GM19351 (cell line): ENCODE data around the gene THADA.

ENCODE experiments used
- ATAC-seq: cut with Tn5 transposase; IDR thresholded peaks from one replicate; pipeline ENCODE4 v1.9.1; 2021; ENCODE audit warnings: mild to moderate bottlenecking, moderate library complexity; ENCODE audit not compliant: unreplicated experiment

THADA gene

DNA sequence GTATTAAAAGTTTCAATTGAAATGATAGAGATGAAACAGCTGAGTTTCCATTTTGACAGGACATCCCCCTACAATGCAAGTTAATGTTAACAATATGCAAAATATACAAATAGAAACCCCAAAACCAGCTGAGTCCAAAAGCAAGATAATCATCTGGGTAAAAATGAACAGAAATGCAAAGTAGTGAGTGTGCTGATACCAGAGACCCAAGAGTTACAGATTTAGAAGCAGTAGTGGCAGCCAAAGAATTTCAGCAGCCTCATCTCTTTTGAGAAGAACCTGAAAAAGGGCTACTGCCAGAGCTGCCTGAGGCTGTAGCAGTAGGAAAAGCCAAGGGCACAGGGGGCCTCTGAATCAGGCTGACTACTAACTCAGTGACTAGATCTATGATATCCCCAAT is 82.6 kb downstream of the THADA start:
- ATAC-seq: peak; percentile 67

DNA sequence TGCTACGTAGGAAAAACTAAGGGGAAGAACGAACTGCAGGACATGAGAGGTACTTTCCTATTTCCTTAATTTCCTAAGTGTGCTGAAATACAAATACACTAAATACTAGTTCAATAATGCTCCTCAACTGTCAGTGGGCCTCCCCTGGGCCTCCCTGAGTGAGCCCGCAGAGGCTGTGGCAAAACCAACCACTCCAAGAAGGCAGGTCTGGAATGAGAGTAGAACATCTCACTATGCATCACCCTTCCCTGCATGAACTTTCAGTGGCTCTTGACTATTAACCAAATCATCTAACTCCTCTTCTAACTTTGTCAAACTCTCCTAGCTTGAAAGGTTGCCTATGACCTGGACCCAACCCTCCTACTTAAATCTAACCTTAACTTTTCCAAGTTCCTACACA is 84.6 kb downstream of the THADA start:
- ATAC-seq: no peak

DNA sequence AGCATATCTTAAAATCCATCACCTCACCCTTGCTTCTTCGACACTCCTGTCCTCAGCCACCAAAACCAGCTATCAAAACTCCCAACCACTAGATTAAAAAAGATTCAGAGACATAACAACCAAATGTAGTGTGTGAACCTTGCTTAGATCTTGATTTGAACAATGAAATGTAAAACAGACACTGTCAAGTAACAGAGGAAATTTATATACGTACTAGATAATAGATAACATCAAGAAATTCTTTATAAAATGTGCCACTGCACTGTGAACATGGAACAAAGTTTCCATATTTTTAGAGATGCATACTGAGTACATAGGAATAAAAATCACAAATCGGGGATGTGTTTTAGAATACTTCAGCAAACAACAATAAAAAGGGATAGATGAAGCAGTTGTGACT is 86.0 kb downstream of the THADA start:
- ATAC-seq: no peak

DNA sequence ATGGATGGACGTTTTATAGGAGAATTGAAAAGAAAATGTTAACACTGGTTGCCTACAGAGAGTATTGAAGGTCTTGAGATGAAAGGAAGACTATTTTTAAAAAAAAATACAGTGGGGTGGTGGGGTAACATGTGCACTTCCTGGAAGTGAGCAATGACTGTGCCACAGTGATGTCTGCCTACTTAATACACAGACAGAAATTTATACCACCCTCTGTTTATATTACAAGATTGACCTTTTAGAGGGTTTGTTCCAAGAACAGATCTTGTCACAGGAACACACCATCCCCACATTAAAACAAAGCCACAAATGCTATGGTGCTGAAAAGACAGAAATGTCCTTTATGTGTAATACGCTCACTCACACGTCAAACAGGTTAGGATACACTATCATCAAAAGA is 87.6 kb downstream of the THADA start:
- ATAC-seq: no peak

DNA sequence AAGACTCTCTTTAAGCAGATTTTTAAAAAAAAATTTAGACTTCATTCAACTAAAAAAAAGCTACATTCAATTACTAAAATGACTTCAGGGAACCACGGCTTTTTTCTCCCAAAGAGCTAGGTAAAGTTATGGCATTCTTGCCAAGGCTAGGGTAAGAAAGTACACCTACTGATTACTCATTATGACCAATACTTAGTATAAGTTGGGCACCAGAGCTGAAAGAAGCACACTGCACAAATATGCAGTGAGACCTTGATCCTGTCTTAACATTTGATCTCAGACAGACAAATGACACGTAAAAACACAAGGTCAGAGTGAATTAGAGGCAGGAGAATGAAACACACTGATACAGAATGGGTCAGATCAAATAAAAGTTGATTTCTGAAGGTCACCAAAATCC is 88.7 kb downstream of the THADA start:
- ATAC-seq: no peak

DNA sequence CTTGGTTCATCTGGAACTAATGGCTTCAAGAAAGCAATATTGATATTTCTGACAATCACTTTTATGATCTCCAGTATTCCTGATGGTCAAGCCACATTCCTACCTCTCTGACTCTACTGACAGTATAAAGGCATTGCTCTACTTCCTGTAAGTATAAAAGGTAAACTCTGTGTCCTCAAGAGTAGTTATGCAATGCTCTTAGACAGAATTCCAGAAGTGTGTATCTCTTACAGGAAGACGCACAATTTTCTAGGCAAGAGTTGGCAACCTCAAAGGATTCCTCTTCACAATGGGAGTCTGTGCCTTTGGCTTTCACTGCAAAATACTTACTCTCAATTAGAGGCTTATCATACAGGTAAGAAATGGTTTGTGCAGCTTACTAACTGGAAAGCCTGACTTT is 100.1 kb downstream of the THADA start:
- no peak for ATAC-seq

DNA sequence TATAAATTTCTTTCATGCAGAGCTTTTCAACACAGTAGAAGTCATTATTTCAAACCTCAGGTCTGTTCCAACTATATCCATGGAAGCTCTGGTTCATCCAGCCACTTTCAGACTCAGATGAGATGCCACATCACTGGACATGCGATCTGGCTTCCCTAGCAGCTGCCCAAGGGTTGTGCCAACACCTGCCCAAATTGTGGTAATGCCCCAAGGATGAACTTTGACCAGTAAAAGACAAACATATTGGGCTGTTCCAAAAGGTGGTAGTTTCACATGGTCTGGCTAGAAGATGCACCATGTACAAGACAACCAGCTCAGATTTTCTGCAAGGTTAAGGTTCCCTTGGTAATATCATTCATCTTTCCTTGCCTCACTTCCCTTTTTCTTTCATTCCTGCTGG is 101.9 kb downstream of the THADA start:
- ATAC-seq: no peak

DNA sequence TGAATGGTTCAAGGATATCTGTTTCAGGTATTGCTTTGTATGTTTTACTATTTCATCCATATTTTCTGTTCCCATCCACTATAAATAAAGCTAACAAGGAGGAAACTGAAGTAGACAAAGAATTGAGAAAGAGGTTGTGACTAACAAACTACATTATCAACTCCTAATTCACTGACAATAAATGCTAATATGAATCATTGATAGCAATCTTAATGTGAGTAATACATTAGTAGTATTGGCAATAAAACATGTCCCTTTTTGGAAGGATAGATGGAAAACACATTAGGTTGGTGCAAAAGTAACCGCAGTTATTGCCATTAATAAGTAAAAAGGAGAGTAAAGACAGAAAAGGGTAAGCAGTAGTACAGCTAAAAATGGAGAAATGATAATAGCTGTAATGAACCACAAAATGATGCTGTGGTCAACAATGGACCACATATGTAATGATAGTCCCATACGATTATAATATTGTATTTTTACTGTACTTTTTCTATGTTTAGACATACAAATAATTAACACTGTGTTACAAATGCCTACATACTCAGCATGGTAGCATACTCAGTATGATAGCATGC is 104.7 kb downstream of the THADA start:
- ATAC-seq: no peak

DNA sequence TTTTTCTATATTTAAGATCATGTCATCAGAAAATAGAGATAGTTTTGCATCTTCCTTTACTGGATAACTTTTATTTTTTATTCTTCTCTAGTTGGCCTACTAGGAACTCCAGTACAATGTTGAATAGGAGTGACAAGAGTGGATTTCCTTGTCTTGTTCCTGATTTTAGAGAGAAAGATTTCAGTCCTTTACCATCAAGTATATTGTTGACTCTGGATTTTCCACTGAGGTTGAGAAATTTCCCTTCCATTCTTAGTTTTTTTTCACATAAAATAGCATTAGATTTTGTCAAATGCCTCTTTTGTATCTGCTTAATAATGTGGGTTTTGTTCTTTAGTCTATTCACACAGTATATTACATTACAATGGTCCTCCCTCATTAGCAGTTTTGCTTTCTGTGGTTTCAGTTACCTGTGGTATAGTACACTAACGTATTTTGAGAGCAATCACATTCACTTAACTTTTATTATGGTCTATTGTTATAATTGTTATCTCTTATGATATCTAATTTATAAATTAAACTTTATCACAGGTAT is 105.5 kb downstream of the THADA start:
- no peak for ATAC-seq

DNA sequence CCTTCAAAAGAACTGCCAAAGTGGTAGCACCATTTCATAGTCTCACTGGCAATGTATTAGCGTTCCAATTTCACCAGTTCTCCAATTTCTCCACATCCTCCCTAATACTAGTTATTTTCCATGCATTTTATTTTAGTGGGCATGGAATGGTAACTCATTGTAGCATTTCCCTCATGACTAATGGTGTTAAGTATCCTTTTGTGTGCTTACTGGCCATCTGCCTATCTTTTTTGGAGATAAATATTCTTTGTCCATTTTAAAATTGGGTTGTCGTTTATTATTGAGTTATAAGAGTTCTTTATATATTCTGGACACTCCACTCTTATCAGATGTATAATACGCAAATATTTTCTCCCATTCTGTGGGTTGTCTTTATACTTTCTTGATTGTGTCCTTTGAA is 107.1 kb downstream of the THADA start:
- ATAC-seq: no peak

DNA sequence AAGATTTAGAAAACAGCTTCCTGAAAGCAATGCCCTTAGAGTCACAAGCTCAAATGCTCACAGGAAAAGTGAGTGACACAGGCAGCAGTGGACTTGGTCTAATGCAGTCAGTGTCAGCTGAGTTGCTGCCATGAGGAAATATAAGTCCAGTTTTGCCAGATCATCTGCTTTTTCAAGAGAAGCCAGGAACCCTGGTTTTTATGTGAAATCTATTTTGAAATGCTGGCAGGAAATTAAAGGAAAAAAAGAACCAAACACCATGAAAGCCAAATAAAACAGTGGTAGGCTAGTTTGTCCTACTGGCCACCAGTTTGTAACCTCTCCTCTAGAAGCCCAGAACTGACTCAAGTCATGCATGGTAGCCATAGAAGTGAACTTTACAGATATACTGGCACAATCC is 109.2 kb downstream of the THADA start:
- ATAC-seq: no peak

DNA sequence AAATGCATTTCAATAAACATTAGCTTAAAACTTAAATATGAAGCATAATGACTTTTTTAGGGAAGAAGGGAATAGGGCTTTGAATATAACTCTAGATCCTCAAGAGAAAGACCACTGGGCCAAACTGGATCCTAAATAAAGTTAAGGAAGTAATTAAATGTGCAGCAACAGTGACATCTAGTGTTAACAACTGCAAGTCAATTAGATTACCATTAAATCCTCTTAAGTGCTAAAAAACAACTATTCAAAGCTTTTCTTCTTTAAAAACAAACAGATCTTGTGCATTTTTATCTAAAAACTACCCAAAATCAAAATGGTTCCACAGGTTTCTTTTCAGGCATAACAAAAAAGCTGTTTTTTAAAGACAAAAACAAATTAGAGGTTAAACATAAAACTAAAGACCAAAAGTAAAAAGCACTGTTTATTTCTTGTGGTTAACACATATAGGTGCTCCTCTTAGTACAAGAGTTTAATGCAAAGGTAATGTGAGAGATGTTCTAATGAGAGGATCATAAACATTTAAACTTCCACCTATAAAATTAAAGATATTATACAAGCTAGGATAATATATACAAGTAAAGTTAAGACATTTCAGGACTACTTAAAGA is 111.4 kb downstream of the THADA start:
- ATAC-seq: no peak

DNA sequence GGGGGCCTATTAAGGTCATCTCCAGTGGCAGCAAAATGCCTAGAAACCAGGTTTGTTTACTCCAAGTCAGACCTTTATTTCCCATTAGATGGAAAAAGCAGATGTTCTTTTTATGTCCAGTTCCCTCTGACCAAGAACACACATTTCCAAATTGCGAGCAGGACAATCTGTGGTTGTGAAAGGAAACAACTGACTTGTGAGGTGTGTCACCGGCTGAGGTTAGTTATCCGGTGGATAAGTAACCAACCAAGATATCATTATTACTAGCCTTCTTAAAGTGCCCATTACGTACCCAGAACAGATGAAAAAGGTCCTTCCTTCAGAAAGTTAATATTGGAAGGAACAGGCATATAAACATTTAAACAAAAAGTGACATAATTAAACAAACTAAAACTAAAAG is 112.9 kb downstream of the THADA start:
- ATAC-seq: peak; percentile 63

DNA sequence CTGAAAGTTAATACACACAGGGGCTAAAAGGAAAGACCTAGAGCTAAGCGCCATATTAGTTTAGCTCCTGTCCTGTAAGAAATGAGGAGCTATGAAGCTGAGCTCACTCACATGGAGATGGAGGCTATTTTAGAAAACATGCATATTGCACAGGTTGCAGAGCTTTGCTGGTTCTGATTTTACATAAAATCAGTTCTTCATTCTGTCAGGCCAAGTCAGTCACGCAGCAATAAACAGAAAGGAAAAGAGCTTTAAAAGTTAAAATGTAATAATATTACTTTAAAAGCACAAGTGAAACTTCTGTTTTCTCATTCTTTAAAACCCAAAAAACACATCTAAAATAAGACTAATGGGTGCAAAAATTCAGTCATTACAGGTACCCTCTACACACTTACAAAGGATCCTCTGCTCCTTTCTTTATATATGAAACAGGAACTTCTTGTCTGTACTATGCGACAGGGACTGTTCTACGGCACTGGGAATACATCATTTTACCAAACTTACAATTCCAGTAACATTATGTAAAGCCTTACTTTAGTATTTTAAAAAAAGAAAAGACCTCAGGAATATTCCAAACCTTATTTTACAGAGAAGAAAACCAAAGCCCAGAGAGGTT is 113.8 kb downstream of the THADA start:
- ATAC-seq: no peak

DNA sequence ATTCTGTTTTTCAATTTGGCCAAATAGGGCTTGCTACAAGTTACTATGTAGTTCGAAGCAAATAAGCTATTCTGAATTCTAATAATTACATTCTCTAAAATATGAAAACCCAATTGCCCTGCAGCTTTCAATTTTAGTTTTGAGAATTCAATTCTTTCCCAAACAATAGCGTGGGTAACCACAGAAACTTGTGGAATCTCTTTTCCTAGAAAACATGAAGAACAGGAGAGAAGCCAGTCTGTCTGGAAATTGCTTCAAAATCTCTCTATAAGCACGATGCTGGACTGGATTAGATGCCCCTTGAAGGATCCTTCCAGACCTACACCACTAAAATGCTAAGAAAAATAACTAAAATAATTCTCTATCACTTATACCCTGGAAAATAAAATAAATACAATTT is 115.0 kb downstream of the THADA start:
- no peak for ATAC-seq

DNA sequence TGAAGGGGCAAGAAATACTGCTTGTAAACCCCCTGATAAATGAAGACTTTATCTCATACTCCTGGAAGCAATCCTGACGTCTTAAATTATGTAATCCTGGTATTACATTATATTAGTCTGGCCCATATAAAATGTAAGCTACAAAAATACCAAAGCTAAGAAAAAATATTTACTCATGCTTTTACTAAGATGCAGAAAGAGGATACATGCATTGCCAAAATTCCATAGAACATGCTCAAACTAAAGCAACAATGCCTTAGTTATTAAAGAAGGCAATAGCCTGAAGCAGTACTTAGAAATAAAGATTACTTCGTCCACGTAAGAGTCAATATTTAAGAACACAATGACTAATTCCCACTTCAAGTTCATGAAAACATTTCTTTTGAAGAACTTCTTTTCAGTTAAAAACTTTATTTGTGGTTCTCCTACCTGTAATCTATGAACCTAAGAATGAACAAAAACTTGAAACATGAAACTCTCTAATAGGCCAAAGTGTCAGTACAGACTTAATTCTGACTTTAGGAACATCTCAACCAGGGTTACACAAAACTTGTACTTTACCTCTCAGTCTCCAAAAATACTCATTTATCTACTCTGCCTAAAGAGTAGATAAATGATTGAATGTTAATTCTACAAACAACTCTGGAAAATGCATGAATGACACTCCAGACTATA is 117.3 kb downstream of the THADA start:
- no peak for ATAC-seq

DNA sequence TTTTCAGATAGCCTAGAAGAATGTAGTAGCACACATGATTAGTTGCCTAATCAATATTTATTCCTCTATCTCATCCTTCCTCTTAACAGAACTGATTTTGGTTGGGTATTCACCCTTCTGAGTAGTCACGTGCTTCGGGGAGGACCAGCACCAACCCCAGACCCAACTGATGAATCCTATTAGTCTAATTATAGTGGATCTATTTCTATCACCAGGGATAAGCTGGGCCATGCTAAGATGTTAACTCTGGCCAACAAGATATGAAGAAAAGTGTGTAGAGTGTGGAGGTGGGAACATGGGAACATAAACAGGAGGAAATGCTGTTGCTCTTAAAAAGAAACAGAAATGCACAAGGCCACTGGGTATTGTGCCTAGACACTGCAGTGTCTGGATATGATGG is 119.9 kb downstream of the THADA start:
- ATAC-seq: no peak

DNA sequence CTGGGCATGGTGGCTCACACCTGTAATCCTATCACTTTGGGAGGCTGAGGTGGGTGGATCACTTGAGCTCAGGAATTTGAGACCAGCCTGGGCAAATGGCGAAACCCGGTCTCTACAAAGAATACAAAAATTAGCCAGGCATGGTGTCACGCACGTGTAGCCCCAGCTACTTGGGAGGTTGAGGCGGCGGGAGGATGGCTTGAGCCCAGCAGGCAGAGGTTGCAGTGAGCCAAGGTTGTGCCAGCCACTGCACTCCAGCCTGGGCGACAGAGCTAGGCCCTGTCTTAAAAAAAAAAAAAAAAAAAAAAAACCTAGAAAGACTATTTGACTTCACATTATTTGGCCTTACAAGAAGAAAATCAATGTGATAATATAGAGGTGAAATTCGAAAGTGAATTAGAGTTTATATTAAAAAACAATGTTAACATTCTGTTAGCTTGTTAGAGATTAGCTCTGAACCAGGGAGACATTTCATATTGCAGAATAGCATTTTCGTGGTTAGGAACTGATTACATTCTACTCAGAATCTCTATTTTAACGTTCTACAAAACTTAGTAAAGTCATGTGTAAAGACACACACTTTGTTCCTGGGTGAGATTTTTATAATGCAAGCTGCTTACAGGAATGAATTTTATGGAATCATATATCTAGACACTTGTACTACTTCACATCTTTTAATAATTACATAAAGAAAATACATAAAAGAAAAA is 120.5 kb downstream of the THADA start:
- ATAC-seq: no peak

DNA sequence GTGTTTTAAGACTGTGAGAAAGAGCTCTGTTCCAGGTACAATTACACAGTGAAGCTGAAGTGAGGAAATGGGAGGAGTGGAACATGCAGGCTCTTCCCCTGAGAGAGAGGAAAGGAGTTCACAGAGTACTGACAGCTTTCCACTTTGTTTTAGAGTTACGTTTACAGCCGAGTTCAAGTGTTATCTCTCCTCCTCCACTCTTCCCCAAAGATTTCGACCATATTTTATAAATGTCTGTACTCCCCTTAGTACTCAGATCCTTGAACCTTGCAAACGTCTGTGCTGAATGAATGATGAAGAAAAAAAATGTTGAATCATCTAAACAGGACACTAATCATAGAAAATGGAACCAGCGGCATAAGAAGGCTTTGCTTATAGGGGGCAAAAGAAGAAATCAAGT is 121.6 kb downstream of the THADA start:
- ATAC-seq: no peak

DNA sequence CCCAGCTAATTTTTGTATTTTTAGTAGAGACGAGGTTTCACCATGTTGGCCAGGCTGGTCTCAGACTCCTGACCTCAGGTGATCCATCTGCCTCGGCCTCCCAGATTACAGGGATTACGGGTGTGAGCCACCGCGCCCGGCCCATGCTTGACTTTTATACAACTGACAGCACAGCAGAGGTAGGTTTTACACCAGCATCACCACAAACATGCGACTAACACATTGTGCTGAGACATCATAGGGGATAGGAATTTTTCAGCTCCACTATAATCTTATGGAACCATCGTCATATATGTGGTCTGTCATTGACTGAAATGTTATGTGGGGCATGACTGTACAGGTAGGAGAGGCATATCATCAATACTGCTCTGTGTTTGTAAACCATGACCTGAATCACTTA is 122.1 kb downstream of the THADA start:
- ATAC-seq: no peak

DNA sequence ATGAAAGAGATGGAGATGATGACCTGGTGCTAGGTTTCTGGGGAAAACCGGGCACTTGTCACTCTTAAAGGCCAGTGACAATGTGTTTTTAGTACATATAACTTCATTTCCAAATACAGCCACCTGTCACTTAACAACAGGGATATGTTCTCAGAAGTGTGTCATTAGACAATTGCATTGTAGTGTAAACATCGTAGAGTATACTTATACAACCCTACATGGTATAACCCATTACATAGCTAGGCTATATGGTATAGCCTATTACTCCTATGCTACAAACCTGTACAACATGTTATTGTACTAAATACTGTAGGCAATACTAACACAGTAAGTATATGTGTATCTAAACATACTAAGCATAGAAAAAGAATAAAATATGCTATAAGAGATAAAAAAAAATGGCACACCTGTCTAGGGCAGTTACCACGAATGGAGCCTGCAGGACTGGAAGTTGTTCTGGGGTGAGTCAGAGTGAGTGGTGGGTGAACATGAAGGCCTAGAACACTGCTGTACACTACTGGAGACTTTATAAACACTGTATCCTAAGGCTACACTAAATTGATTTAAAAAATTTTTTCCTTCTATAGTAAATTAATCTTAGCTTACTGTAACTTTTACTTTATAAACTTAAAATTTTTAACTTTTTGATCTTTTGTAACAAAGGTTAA is 123.2 kb downstream of the THADA start:
- no peak for ATAC-seq
